ENCODE data around the gene FNIP2.
"Not testable (repeated sequence)": the region's sequence is repeated elsewhere in the genome, so short reads cannot be mapped to it uniquely, and the experiment has no call there.

The FNIP2 gene

DNA sequence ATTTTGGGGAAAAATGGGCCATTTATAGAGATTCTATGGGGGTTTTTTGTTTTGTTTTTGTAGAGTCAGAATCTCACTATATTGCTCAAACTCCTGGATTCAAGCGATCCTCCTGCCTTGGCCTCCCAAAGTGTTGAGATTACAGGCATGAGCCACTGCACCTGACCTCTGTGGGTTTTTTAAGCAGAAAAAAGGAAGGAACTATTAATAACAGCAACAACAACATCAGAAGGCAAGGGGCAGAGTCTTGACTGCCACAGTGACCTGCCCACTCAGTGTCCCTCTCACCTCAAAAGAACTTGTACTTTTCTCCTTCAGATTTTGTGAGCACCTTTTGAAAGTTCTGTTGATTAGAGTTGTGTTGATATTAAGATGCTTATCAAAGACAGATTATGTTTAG, 48.1 kb downstream of the FNIP2 start:
- DNase-seq, result no peak

GRCh38 chr4:158817562-158818296, 48.9 kb downstream of the FNIP2 start:
- peak in 1 of 5 experiments; percentile 51 for DNase-seq

DNA sequence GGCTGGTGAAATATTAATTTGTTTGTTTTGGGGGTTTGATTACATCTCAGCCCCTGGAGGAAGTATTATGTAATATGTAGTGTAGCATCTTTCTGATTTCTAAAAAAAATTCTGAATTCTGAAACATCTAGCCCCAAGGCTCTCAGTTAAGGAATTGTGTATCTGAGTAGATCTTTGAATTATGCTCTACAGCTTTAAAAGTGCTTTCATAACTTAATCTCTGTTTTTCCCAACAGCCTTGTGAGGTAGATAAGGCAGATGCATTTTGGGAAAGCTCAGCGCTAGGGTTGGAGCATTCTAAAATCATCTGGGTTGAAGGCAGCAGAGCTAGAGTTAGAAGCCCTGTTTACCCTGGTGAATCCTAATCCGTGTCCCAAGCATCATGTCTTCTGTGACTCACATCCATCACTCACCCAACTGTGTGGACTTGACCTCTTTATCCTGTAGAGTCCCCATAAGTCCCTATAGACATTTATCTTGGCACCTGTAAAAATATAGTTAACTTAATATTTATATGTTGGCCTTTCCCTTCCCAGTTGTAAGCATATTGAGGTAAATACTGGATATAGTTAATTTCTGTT, 49.8 kb downstream of the FNIP2 start:
- no peak for DNase-seq

- no peak for DNase-seq
Observed at GRCh38 chr4:158819942-158820786, 51.3 kb downstream of the FNIP2 start.

DNA sequence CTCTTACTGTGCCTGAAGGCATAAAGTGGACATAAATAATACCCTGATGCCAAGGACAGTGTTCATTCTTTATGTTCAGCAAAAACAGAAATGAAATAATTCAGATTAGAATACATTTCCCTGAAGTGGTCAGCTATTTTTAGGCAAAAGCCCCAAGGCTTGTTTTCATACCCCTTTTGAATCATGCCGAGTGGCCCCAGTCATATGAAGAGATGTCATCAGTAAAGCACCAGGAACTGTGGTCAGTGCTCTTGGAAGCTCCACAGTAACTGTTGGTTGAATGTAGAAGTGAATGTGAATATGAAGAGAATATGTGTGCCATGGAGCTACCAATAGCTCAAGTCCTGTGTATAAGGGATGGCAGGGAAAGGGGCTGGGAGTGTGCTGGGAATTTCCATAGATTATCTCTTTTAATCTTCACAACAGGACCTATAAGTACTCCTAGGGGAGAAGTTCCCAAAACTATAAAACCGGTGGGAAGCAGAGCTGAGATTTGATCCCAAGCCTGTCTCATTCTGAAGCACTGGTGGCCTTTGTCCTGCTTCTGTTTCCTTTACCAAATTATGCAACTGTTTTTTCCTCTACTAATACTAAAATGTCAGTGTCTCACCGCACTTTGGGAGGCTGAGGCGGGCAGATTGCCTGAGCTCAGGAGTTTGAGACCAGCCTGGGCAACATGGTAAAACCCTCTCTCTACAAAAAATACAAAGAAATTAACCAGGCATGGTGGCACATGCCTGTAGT, 52.6 kb downstream of the FNIP2 start:
- DNase-seq, result no peak

DNA sequence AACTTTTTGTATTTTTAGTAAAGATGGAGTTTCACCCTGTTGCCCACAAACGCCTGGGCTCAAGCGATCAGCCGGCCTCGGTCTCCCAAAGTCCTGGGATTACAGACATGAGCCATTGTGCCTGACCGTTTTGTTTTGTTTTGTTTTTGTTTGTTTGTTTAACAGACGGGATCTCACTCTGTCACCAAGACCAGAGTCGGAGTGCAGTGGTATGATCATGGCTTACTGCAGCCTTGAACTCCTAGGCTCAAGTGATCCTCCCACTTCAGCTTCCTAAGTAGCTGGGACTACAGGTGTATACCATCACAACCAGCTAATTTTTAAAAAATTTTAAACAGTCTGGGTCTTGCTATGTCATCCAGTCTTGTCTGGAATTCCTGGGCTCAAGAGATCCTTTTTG, 53.5 kb downstream of the FNIP2 start:
- no peak for DNase-seq

- DNase-seq, result no peak
Observed at GRCh38 chr4:158823461-158823873, 54.6 kb downstream of the FNIP2 start.

DNA sequence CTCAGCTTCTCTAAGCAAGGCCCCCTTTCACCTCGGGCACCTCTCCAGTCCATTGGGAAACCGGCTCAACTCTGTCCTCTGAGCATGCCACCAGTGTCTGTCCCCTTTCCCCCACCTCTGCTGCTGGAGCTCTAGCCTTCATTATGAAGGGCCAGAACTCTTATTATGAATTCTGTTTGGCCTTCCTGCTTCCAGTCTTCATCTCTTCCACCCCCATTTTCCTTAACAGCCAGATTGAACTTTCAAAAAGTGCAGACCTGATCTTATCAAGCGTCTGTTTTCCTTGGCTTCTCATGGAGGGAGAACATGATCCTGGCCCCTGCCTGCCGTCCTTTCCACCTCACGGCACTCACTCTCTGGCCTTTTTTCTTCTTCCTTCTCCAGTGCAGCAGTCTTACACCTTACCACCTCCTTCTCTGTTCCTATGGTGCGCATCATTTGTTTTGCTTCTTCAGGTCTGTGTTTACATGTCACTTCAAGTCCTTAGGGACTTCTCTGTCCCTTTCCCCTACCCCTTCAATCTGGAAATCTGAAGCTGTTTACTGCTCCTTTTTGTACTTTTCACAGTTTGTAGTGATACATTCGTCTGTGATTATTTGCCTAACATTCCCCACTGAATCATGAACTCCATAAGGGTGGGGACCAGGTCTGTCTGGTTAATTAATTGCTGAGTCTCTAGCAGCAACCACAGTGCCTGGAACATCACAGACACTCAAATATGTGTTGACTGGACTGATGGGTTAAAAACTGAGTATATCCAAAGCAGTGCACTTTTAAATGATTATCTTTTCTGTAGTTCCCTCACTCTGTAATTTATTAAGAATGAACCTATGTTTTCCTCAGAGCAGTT, 55.8 kb downstream of the FNIP2 start:
- no peak for DNase-seq

- peak in 1 of 5 experiments; percentile 26 for DNase-seq
Observed at GRCh38 chr4:158825433-158826036, 56.7 kb downstream of the FNIP2 start.

DNA sequence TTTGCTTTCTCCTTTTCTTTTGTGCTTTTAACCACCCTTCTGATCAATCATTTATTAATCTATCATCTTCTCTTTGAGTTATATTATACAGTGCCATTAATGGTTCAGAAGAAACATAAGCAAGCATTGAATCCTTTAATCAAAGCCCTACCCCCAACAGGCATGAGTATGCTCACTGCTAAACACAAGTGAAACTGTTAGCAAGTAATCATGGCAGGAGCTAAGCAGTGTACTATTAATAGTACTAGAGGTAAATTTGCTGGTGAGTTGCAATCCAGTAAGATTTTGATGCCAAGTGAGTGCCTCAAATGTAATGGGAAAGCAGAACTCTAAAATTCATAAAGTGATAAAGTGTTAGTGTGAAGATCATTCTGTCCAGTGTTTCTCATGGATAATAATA, 57.2 kb downstream of the FNIP2 start:
- DNase-seq, result peak in 1 of 5 experiments; percentile 51

DNA sequence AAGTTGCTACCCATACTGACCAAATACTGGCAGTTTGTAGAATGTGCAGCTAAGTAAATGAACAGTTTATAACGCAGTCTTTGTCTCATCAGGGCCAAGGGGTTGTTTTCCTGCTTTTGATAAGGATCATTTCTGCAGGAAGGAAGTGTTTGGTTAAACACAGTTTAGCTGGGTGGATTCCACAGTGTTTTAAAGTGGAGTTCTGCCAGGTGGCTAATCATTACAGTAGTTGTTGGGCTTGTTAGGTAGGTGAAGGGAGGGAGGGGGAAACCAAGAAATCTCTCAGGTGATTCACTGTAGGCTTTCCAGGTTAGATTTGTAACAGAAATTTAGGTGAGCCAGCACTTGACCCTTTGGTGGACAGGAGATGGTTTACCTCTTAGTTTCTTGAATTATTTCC, 58.1 kb downstream of the FNIP2 start:
- DNase-seq, result peak in 1 of 5 experiments; percentile 52

DNA sequence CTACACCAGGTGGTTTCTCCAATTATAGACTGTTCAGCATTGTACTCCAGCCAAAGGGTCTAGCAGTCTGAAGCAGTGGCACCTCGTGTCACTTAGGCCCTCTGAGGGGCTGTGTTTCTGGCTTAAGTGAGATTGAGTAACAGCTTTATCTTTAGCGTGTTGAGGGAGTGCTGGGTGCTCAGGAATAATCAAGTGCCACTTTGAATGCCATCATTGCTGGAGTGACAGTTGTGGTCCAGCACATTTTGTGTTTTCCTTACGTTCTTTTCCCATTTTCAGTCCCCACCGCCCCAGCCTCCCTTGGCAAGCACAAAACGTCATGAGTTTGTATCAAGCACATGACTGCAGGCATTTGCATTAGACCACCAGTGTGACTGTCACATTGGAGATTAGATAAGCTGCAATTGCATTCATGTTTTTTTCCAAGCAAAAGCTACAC, 58.7 kb downstream of the FNIP2 start:
- DNase-seq, result no peak

DNA sequence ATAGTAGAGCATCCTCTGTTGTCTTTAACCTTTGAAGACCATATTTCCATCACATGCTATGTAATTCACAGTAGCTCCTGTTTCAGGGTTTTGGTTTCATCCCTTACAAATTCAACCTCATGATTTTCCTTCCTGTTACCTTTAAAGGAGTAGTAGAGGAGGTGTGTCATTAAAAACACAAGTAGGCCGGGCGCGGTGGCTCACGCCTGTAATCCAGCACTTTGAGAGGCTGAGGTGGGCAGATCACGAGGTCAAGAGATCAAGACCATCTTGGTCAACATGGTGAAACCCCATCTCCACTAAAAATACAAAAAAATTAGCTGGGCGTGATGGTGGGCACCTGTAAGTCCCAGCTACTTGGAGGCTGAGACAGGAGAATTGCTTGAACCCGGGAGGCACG, 59.3 kb downstream of the FNIP2 start:
- DNase-seq, result not testable (repeated sequence)

DNA sequence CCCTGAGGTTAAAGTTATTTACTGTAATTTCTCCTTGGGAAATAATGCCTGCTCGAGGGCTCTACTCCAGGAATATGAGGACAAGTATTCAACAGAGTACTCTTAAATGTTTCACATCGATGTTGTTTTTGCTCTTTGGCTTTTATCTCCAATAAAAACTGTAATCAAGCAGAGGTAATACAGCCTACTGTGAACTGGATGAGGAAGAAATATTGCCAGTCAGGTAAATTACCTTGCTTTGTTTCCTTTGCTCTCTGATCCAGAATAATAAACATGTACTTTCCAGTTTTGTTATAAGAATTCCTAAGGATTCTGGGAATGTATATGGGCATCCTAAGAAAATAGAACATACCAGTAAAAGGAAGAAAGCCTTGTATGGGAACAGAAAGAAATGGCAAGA, 60.4 kb downstream of the FNIP2 start:
- no peak for DNase-seq

DNA sequence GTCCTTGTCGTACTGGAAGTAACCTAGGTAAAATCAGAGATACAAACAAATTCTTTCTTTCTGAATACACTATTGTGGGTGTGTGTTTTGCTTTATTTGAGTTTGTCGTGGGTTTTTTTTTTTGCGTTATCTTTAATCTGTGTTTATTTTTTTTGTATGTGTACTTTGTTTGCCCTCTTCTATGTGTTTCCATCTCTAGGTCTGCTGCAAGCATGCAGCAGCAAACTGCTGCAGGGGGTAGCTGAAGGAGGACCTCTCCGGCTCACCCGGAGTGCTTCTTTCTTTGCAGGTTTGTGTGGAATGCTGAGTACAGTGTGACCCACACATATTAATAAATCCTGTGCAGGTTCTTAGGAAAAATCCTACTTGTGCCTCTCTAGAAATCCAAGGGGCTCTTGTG, 64.8 kb downstream of the FNIP2 start:
- DNase-seq, result no peak

DNA sequence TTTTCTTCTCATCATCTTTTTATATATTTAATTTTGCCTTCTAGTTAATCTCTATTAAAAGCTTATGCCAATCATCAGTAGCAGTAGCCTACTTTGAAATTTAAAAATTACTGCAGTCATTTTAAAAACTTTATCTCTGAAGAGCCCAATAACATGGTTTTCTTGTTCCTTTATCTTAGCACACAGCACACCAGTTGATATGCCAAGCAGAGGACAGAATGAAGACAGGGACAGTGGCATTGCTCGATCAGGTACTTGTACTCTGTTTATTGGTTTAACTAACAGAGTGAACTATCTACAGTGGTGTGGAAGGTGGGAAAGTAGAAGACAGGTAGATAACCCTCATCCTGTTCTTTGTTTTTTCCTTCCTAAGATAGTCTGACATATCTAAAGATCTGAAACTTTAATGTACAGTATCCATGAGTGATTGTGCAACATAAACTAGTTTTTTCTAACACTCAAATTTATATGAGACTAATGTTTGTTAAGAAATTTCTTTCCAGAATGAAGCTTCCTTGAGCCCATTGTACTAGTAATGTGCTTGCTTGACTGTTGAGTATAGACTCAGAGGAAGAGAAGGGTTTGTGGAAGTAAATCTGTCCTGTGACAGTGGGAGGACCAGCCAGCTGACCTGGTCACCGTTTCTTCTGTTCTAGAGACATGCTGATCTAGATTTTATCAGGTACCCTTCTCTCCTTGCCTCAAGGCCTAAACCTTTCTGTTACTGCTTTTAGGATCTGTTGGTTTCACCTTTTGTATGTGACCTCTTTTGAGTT, 66.6 kb downstream of the FNIP2 start:
- no peak for DNase-seq

GRCh38 chr4:158836002-158836369, 67.2 kb downstream of the FNIP2 start:
- peak in 1 of 5 experiments; percentile 27 for DNase-seq

GRCh38 chr4:158836828-158837449, 68.1 kb downstream of the FNIP2 start:
- no peak for DNase-seq

DNA sequence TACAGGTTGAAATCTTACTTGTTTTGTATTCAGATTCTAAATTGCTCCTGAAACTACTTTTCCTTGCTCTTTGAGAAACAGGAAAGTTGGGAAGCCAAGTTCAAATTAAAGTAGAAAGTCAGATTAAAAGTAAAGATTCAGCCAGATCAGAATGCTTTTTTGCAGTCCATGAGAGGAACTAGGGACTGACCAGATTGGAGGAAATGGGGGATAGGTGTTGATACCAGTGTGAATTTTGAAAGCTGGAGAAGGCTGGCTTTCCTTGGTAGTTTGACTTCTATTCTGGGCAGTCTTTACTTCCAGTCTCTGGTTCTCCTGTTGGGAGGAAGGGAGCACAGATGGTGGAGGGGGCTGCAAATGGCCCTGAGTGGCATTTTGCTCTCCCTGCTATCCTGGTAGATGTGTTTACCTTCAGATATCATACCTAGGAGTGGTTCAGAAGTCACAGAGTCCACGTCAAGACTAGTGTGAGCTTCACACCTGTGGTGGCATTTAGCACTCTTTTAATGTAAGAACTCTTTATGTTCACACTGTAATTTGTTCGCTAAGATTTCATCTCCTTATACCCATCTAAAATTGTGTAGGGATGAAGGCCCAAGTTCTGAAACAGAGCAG, 68.8 kb downstream of the FNIP2 start:
- no peak for DNase-seq

GRCh38 chr4:158840131-158840530, 71.3 kb downstream of the FNIP2 start:
- DNase-seq, result no peak

All from T-helper 2 cell (primary cell).